ENCODE measurements around the gene CSTB.

The CSTB gene

GRCh38 chr21:43737158-43737950 is 38.8 kb downstream of the CSTB start:
- H3K9me3 ChIP-seq (ENCODE audit: control insufficient read depth, insufficient read depth, low read depth, low read length) = no peaks in the 10 kb centered on the region
- ChIA-PET CTCF (interaction anchor here (1.7 kb wide), 1 partner anchor 9 kb away, joined by 4 read pairs; no protein-coding TSS in a partner anchor), POLR2A (interaction anchor here (0.7 to 1.1 kb wide), 2 partner anchors 9 to 12 kb away, joined by 4 to 5 read pairs; no protein-coding TSS in a partner anchor)
- TF ChIP-seq PRDM4 (tag by site-specific recombination; IDR thresholded peaks at IDR 0.05) (no peak), ZNF670 (tag by site-specific recombination; IDR thresholded peaks at IDR 0.05; ENCODE audit: low read depth) (no peak), ZNF660 (tag by site-specific recombination; IDR thresholded peaks at IDR 0.05) (no peak), ZNF350 (tag by site-specific recombination; IDR thresholded peaks at IDR 0.05) (no peak), ZBTB21 (tag by site-specific recombination; IDR thresholded peaks at IDR 0.05) (no peak), GLIS2 (tag by site-specific recombination; IDR thresholded peaks at IDR 0.05) (no peak), ZNF132 (tag by site-specific recombination; IDR thresholded peaks at IDR 0.05; ENCODE audit: borderline replicate concordance) (no peak), ZNF645 (tag by site-specific recombination; IDR thresholded peaks at IDR 0.05) (no peak), ZNF184 (tag by site-specific recombination; IDR thresholded peaks at IDR 0.05) (no peak)
- H3K27ac ChIP-seq (ENCODE audit: extremely low read depth, low read depth, low read length) = no peak overlapping the region
- H3K36me3 ChIP-seq (ENCODE audit: control insufficient read depth in 2 of 2, insufficient read depth in 1 of 2, low read length in 2 of 2) = peaks cover 5 to 33% of the 10 kb centered on the region in 2 experiments; a peak in 2 of 3 replicates
- no peak overlapping the region for H3K4me3 ChIP-seq (ENCODE audit: low read depth, low read length)
- H3K4me1 ChIP-seq (ENCODE audit: control insufficient read depth, insufficient read depth, low read length) = no peaks in the 10 kb centered on the region

GRCh38 chr21:43736224-43736883 is 39.8 kb downstream of the CSTB start:
- POLR2A ChIA-PET = interaction anchor here (0.6 to 0.8 kb wide), 3 partner anchors 11 to 1674 kb away, joined by 3 to 5 read pairs (median 3); no protein-coding TSS in a partner anchor
- Histone ChIP-seq H3K36me3 (ENCODE audit: control insufficient read depth in 2 of 2, insufficient read depth in 1 of 2, low read length in 2 of 2) (peaks cover 0 to 32% of the 10 kb centered on the region in 2 experiments; a peak in 2 of 3 replicates), H3K4me3 (ENCODE audit: low read depth, low read length) (no peak overlapping the region), H3K4me1 (ENCODE audit: control insufficient read depth, insufficient read depth, low read length) (no peaks in the 10 kb centered on the region), H3K27ac (ENCODE audit: extremely low read depth, low read depth, low read length) (no peak overlapping the region), H3K9me3 (ENCODE audit: control insufficient read depth, insufficient read depth, low read depth, low read length) (no peaks in the 10 kb centered on the region)
- CTCF ChIA-PET = interaction anchor here (1.7 kb wide), 1 partner anchor 8 kb away, joined by 4 read pairs; no protein-coding TSS in a partner anchor
- TF ChIP-seq ZNF239 (tag by site-specific recombination; IDR thresholded peaks at IDR 0.05) = no peak
- TF ChIP-seq GLI4 (tag by site-specific recombination; IDR thresholded peaks at IDR 0.05) = no peak
- no peak for TF ChIP-seq ZNF184 (tag by site-specific recombination; IDR thresholded peaks at IDR 0.05)
- no peak for TF ChIP-seq GLIS1 (tag by site-specific recombination; IDR thresholded peaks at IDR 0.05)
- TF ChIP-seq ZNF202 (tag by site-specific recombination; IDR thresholded peaks at IDR 0.05; ENCODE audit: borderline replicate concordance) = no peak
- no peak for TF ChIP-seq ZBTB44 (tag by site-specific recombination; IDR thresholded peaks at IDR 0.05)
- TF ChIP-seq ZNF138 (tag by site-specific recombination; IDR thresholded peaks at IDR 0.05; ENCODE audit: borderline replicate concordance) = no peak
- no peak for TF ChIP-seq FEZF1 (tag by site-specific recombination; IDR thresholded peaks at IDR 0.05)
- TF ChIP-seq ZNF610 (tag by site-specific recombination; IDR thresholded peaks at IDR 0.05; ENCODE audit: borderline replicate concordance) = no peak
- TF ChIP-seq ZNF664 (tag by site-specific recombination; IDR thresholded peaks at IDR 0.05) = no peak
- TF ChIP-seq ZSCAN5A (tag by site-specific recombination; IDR thresholded peaks at IDR 0.05) = no peak
- TF ChIP-seq ZBTB6 (tag by site-specific recombination; IDR thresholded peaks at IDR 0.05) = no peak
- no peak for TF ChIP-seq ZNF169 (tag by site-specific recombination; IDR thresholded peaks at IDR 0.05)
- no peak for TF ChIP-seq ZNF16 (tag by site-specific recombination; IDR thresholded peaks at IDR 0.05; ENCODE audit: low read depth)
- no peak for TF ChIP-seq ZNF645 (tag by site-specific recombination; IDR thresholded peaks at IDR 0.05)
- no peak for TF ChIP-seq ZNF600 (tag by site-specific recombination; IDR thresholded peaks at IDR 0.05)
- TF ChIP-seq REPIN1 (tag by site-specific recombination; IDR thresholded peaks at IDR 0.05; ENCODE audit: low read depth) = no peak
